Esophagus muscularis mucosa (tissue), 3 donors: ENCODE measurements around the gene CBX5.

Experiments used
- POLR2A ChIP-seq: fragments of 450-650 bp; IDR thresholded peaks from one replicate; pipeline ENCODE4 v1.6.1; 2017; ENCODE audit warnings: antibody characterized with exemption, moderate library complexity, mild to moderate bottlenecking, low read depth
- POLR2AphosphoS5 ChIP-seq, 2 donors: sonication (generic); formaldehyde crosslinking; IDR thresholded peaks; one replicate each; pipeline ENCODE4 v1.6.1; 2017; ENCODE audit warnings: antibody characterized with exemption in 2 of 2
- TF ChIP-seq, protein P1 (sequence below), 3 experiments: fragments of 200-600 bp in 2 of 3; fragments of 450-650 bp in 1 of 3; sonication (generic) in 2 of 3; IDR thresholded peaks; one replicate each; pipeline ENCODE4 v1.5.1; 2017 to 2019; ENCODE audit warnings: antibody characterized with exemption in 3 of 3, mild to moderate bottlenecking in 2 of 3, moderate library complexity in 1 of 3

DNA sequence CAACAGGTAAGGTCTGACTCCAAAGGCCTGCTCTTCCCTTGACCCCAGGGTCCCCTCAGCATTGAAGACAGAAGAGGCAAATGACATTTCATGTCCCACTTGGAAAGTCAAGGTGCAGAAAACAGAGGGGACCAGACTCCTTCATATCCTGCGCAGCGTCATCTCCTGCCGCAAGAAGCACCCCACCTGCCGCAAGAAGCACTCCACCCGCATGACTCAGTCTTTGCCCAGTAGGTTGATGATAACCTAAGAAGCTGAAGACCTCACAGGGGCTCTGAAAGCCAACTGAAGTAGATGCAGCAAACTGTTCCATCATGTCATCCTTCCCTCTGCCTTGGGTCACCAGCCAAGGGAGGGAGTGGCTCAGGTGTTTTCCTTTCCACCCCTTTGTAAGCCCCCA, 79.5 kb downstream of the CBX5 start:
- TF ChIP-seq, protein P1, sequence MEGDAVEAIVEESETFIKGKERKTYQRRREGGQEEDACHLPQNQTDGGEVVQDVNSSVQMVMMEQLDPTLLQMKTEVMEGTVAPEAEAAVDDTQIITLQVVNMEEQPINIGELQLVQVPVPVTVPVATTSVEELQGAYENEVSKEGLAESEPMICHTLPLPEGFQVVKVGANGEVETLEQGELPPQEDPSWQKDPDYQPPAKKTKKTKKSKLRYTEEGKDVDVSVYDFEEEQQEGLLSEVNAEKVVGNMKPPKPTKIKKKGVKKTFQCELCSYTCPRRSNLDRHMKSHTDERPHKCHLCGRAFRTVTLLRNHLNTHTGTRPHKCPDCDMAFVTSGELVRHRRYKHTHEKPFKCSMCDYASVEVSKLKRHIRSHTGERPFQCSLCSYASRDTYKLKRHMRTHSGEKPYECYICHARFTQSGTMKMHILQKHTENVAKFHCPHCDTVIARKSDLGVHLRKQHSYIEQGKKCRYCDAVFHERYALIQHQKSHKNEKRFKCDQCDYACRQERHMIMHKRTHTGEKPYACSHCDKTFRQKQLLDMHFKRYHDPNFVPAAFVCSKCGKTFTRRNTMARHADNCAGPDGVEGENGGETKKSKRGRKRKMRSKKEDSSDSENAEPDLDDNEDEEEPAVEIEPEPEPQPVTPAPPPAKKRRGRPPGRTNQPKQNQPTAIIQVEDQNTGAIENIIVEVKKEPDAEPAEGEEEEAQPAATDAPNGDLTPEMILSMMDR (IDR thresholded peaks at IDR 0.05), result no peak
- TF ChIP-seq POLR2AphosphoS5 (IDR thresholded peaks at IDR 0.05) (no peak), POLR2A (no peak)
